HuH-7.5 (cell line): ENCODE measurements around the gene TRABD.
A peak's percentile ranks its signal among the peaks of the same experiment; 100 is the strongest.
"Not testable (repeated sequence)": the region's sequence is repeated elsewhere in the genome, so short reads cannot be mapped to it uniquely, and the experiment has no call there.

ENCODE experiments used
- DNase-seq: peaks from one replicate; pipeline ENCODE4 v3.0.0; 2011; ENCODE audit warnings: low spot score

Gene TRABD

DNA sequence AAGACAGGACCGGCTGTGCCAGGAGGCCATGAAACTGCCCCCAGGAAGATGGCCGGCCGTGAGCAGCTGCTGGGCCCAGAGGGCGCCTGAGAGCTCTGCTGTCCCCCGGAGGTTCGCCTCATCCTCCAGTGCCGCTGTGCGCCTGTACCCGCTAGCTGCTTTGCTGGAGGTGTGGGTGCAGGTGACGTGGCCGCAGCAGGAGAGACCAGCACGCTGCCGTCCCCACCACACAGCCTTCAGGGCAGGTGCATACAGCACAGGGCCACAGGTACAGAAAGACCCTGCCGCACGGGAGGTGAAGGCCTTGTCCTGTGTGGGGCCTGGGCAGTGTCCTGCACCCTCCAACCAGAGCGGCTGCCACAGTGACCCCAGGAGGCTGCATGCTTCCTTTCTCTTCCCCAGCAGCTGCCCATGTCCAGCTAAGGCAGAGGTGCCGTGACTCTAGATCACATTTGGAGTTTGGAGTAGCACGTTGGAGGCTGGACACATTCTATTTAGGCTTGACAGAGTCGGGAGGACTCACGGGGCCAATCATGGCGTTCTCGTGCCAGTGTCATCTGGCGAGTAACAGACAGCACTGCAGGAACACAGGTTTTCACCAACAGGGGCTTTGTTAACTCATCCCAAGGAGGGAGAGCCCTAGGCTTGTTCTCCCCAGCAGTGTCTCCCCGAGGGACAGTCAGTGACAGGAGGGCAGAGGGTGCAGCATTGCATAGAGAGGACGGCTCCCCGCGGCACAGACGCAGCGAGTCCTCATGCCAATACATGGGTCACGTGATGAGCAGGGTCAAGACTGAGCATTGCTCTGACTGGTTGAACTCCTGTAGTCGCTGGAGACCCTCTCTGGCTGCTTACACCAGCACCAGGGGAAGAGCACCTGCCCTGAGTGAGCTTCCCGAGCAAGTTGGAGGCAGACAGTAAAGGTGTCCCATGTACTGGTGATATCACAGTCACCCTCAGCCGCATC is 33.9 kb upstream of the TRABD start:
- DNase-seq: no peak

DNA sequence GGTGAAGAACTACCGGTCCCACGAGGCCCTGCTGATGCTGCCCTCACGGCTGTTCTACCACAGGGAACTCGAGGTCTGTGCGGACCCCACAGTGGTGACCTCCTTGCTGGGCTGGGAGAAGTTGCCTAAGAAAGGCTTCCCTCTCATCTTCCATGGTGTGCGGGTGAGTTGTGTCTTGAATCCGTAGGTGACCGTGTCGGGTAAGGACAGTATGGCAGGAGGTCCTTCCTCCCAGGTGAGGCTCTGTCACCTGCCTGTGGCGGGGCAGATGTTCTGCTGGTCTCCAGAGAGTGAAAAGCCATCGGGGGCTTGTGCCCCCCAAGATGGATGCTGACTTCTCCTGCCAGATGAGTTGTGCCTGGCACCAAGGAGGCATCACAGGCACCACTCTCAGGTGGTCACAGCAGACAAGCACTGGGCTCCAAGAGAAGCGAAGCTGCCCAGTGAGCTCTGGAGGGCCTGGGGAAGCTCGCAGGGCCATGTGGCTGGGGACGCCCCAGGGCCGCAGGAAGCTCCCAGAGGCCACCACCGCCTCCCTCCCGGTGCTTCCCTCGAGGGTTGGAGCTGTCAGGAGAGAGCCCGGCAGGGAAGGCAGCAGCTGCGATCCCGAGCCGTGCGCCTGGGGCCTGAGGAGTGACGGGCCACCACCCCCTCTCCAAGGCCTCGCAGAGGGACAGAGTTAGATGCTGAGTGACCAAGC is 32.5 kb upstream of the TRABD start:
- no peak for DNase-seq

DNA sequence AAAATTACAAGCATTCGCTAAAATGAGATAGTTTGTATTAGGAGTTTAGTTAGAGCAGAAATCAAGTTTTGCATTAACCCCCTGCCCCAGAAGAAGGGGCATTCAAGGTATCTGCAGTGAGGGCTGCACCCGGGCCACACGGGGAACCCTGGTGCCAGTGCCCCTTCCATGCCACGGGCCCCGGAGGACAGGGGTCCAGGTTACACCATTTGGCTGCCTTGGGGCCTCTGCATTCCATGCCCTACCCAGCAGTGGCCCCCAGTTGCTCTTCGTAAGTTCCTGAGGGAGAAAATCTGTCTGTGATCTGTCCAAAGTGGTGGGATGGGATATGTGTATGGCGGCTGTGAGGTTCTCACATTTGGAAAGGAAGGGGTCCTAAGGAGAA is 32.0 kb upstream of the TRABD start:
- DNase-seq: no peak

DNA sequence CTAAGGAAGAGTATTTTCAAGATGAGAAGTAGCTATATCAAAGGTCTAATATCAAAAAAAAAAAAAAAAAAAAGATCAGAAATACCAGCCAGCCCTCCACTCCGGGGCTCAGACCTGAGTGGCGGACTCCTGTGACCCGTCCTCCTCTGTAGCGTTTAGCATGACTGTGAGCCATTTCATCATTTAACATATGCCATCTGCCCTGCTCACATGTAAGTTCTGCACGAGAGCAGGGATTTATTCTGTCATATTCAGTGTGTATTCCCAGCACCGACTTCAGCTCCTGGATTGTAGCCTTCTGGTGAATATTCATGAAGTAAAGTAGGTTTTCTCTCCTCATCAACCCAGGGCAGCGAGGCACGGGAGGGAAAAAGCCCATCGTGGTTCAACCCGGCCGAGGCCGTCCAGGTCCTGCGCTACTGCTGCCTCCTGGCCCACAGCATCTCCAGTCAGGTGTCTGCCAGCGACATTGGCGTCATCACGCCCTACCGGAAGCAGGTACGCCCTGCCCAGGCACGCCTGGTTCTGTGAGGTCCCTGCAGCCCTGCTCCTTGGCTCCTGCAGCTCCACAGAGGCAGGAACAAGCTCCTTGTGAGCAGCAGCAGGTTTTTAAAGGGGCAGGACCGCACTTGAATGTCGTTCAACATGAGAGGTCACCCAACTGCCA is 27.9 kb upstream of the TRABD start:
- no peak for DNase-seq

DNA sequence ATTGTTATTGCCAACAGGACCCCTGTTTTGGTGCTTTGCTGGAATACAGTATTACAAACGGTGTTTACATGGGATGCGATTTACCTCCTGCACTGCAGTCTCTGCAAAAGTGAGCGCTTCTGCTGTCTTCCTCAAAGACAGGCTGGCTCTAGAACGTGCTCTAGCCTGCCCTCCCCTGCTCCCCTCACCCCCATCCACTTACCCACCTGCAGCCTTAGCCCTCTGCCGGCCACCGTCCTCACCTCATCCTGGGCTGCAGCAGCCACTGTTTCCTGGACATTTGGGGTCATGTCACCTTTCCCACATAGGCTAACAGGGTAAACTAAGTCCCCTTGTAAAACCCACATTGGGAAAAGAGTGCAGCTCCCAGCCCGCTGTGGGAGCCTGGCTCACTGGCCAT is 24.8 kb upstream of the TRABD start:
- peak; percentile 13 for DNase-seq

DNA sequence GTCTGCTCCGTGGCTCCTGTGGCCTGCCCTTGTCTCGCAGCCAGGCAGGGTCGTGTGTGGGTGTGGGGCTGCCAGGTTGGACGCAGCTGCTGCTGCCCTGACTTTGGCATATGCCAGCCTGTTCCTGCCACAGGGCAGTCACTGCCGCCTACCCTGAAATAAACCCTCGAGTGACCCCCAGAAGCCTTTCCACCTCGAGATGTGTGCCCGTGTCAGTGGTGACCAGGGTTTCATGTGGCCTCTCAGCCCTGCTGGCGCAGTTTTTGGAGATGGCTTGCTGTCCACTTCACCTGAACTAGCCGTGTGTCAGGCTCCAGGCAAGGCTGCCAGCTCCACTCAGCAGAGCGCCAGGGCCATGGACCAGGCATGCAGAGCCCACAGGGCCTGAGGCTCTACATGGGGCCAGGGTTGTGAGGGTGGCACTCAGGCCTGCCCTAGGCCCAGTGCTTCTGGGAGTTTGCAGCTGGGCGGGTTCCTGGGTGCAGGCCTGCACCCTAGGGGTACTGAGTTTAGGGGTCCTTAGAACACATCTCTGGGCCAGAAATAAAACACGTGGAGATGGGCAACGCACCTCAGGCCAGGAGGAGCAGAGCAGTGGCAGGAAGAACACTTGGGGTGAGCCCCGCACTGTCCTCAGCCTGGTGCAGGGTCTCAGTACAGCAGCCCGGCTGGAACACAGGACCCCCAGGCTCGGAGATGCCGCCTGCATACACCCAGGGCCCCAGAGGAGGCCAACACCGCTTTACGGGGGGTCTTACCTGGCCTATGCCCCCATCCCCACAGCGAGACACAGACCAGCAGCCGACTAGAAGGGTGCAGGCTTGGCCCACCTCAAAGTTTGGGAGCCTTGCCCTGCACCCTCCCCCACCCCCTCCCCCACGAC is 24.0 kb upstream of the TRABD start:
- no peak for DNase-seq

DNA sequence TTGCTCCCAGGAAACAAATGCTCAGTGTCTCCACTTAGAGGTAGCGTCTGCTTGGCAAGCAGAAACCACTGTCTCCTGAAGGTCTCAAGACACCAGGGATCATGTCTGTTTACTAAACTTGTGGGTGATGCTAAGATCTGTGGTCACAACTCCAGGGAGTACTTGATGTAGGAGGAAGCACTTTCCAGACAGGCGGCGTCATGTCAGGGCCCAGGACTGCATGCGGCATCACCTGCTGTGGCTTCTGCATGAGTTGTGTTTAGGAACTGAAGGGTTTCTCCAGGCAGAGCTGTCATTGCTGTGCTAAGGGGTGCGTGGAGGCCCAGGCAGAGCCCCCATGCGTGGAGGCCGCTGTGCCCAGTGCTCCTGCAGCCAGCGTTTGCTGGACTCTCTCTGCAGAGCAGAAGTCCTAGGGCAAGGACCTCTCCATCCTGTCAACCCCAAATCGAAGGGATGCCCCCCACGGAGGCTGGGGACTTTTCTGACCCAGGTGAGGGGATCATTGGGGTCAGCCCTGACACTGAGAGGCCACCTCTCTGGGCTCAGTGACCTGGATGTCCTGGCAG is 23.2 kb upstream of the TRABD start:
- no peak for DNase-seq

DNA sequence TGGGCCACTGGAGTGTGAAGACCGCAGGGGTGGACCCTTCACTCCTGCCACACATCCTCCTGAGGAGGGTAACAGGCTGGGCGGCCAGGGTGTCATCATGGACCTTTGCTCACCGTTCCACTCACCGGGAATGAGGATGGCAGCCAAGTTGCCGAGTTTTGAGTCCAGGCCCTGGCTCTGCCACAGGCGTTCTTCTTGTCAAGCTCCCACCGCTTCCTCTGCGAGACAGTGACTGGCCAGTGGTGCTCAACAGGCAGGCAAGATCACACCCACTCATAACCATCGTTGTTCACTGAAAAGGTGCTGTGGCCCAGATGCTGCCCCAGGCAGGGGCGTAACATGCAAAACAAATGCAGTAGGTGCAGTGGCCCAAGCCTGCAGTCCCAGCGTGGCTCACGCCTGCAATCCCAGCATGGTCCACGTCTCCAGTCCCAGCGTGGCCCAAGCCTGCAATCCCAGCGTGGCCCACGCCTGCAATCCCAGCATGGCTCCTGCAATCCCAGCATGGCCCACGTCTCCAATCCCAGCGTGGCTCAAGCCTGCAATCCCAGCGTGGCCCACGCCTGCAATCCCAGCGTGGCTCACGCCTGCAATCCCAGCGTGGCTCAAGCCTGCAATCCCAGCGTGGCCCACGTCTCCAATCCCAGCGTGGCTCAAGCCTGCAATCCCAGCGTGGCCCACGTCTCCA is 20.1 kb upstream of the TRABD start:
- no peak for DNase-seq

DNA sequence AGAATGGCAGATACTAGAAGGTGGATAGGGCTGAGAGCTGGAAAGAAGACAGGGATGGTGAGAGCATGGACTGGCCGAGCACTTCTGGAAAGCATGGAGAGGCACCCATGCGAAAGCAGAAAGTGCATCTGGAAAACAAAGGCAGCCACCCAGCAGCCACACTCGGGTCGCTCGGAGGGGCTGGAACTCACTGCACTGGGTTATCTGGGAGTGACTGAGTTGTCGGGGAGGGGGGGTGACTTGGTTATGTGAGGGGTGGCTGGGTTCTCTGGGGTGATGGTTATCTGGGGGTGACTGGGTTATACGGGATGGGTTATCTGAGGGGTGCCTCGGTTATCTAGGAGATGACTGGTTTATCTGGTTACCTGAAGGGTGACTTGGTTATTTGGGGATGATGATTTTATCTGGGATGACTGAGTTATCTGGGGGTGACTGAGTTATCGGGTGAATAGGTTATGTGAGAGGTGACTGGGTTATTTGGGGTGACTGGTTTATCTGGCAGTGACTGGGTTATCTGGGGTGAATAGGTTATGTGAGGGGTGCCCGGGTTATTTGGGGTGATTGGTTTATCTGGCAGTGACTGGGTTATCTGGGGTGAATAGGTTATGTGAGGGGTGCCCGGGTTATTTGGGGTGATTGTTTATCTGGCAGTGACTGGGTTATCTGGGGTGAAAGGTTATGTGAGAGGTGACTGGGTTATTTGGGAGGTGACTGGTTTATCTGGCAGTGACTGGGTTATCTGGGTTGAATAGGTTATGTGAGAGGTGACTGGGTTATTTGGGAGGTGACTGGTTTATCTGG is 17.8 kb upstream of the TRABD start:
- no peak for DNase-seq

DNA sequence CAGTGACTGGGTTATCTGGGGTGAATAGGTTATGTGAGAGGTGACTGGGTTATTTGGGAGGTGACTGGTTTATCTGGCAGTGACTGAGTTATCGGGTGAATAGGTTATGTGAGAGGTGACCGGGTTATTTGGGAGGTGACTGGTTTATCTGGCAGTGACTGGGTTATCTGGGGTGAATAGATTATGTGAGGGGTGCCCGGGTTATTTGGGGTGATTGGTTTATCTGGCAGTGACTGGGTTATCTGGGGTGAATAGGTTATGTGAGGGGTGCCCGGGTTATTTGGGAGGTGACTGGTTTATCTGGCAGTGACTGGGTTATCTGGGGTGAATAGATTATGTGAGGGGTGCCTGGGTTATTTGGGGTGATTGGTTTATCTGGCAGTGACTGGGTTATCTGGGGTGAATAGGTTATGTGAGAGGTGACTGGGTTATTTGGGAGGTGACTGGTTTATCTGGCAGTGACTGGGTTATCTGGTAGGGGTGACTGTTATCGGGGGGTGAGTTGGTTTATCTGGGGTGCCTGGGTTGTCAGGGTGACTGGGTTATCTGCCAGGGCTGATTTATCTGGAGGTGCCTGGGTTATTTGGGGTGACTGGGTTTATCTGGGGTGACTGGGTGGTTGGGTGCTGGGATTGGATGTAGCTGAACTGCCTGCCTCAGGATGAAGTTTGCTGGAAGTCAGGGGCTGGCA is 17.1 kb upstream of the TRABD start:
- DNase-seq: not testable (repeated sequence)

DNA sequence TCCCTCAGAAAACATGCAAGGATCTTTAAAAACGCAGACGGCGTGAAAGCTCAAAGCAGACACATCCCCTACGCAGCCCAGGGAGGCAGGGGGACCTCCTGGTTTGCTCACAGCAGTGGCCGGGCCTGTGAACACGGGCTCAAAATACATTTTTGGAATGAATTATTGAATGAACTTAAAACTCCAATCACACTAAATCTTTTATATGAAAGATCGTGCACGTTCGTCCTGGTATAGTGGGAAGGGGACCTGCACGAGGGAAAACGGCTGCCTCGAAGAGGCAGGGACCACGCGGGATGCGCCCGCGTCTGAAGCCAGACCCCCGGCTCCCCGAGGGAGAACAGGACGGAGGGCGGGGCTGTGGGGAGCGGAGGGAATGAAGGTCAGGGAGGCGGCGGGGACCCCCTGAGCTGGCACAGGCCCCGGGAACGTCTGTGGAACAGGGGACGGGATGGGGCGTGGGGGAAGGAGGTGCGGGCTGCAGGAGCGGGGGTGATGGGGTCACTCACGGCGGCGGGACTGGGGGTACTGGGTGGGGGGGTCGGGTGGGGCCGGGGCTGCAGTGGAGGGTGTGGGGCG is 16.4 kb upstream of the TRABD start:
- no peak for DNase-seq

DNA sequence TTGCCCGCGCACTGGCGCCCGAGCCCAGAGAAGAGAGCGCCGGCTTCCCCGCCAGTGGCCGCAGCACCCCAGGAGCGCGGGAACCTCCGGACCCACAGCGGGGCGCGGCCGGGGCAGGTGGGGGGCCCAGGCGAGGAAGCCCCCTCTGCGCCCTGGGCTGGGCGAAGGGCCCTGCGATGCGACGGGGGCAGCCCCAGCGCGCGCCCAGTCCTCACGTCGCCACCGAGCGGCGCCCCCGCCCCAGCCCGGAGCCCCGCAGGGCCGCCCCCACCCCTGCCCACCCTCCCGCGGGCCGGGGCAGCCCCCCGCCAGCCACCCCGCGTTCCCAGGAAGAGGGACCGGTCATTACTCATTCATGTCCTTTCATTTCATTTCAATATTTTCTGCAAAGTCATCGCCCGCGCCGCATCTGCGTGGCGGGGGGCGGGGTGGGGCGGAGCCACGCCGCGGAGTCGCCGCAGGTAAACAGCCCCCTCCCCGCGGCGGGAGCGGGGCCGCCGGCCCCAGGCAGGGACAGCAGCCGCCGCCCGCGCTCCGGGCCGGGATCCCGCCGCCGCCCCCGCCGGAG is 15.9 kb upstream of the TRABD start:
- DNase-seq: peak; percentile 66

DNA sequence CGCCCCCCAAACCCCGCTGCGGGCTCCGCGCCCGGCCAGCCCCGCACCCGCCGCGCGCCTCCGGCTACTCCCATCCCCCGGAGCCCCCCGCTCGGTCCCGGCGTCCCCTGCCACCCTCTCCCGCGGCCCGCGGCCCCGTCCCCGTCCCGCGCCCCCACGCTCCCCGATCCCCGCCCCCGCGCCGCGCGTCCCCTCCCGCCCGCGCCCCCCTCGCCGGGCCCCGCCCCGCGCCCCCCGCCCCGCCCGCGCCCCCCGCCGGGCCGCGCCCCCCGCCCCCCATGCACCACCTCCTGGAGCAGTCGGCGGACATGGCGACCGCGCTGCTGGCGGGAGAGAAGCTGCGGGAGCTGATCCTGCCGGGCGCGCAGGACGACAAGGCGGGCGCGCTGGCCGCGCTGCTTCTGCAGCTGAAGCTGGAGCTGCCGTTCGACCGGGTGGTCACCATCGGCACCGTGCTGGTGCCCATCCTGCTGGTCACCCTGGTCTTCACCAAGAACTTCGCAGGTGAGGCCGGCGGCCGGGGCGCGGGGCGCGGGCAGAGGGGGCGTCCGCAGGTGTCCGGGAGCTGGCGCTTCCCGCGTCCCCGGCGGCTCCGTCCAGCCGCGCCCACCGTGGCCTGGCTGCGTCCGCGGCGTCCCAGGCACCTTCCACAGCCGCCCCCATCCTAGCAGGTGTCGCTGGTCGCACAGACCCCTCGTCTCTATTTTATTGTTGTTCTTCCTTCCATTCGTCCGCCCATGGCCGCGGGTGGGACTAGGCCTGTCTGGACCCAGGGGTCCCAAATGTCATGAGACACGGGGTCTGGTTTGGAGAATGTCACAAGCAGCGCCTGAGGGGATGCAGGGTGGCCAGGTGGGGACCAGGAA is 15.0 kb upstream of the TRABD start, which contains the start of gene PANX2:
Gene PANX2, plus strand, starts transcription at position 279 of the 866 bp plus-strand sequence. Its CDS starts 0 bp downstream, at position 279.
- no peak for DNase-seq

DNA sequence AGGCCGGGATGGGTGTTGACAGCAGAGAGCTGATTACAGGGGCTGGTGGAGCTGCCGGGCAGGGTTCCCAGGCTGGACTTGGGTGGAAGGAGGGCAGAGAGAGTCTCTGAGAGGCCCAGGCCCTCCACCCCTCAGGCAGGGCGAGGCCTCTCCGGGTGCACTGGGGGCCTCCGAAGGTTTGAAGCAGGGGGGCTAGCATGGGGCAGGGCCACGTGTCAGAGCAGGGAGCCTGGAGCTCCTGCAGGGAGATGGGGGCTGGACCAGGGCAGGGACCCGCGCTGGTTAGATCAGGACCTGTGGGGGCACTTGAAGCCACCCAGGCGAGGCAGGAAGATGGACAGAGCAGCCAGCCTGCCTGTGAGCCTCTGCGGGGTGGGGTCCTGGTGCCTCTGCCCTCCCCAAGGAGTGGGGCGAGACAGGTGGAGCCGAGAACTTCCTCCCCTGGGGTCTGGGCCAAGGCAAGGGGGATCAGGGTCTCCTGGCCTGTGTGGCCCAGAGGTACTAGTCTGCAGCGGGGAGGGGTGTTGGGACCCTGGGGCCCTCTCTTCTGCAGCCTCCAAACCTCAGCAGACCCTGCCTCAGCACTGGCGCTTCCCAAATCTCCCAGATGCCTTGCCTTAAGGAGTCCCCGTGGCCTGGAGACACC is 14.3 kb upstream of the TRABD start:
- DNase-seq: no peak

DNA sequence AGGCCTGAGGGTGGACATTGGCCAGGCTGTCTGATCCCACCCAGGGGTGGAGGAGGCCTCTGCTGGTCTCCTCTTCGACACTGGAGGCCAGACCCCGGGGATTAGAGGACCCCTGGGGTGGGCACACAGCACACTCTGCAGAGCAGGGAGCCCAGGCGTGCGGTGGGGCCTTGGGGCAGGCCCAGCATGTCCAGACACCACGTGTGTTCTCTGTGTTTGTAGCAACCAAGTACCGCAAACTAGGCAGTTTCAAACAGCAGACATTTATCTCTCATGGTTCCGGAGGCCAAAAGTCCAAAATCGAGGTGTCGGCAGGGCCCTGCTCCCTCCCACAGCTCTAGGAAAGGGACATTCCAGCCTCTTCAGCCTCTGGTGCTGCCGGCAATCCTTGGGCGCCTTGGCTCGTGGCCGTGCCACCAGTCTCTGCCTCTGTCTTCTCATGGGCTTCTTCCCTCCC is 13.7 kb upstream of the TRABD start:
- no peak for DNase-seq

DNA sequence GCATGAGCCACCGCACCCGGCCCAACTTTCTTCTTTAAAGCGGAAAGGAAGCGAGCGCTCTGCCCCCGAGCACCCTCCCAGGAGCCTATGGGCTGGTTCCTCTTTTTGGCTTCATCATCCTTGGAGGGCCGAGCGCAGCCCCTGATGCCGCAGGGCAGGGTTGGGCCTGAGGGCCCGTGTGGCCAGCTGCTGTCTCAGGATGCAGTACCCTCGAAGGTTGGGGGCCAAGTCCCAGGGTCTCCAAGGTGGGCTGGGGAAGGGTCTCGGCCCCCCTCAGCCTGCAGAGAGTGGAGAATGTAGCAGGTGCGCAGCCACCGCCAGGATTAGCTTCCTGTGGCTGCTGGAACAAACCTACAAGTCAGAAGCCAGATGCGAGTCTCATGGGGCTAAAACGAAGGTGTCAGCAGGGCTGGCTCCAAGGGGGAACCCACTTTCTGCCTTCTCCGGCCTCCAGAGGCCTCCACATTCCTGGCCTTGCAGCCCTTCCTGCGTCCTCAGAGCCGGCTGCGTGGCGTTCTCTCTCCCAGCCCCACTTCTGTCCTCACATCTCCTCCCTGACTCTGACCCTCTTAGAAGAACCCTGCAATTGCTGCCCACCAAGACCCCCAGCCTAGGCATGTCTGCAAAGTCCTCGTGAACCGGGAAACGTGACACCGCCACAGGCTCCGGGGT is 12.3 kb upstream of the TRABD start:
- DNase-seq: no peak
